ENCODE data around the gene RAB5IF. TPM values are rescaled to one million over a fixed set of nuclear protein-coding genes. Genes with fewer than 3 reads are reported as not detected.

Gene RAB5IF
- total and polyA plus RNA-seq, 5 donors = 60.2 to 74.3 (median 64.2) TPM

DNA sequence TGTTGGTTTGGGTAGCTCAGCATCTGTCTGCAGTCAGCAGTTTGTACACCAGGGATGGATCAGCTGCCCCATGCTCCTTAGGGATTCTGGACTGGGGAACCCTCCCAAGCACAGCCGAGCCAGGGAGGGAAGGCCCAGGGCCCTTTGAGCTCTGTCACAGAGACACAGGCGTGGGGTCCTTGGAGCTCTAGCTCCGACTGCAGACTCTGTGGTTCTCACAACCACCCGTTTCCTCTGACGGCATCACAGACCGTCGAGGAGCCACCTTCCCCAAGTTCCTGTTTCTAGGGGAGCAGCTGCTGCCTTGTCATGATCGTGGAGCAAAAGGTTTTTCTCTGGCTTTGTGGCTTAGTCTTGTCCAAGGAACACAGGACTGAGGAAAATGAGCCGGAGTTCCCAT, 40.4 kb downstream of the RAB5IF start, which contains the start of gene SLA2:
Gene SLA2, minus strand, starts transcription at position 199 of the 400 bp plus-strand sequence. CDS start 4,861 bp downstream, outside the sequence.
- DNase-seq (no peak), ATAC-seq (peak; percentile 17 to 29)
- no peaks in the 10 kb centered on the region for H3K27me3 ChIP-seq (ENCODE audit: control insufficient read depth, insufficient read depth)
- intact Hi-C loops (cut with DNase I) = no loop called here
- H3K4me3 ChIP-seq (ENCODE audit: low read length) = no peak within 1 kb of the TSS
- H3K9me3 ChIP-seq (ENCODE audit: control insufficient read depth, low read length) = no peaks in the 10 kb centered on the region
- 36% methylated on average over 9 of the region's 9 CpGs for WGBS
- peaks cover 1% of the 10 kb centered on the region for H3K4me1 ChIP-seq (ENCODE audit: control insufficient read depth, insufficient read depth, low read length)
- no peak within 1 kb of the TSS for H3K27ac ChIP-seq (ENCODE audit: low read length)

DNA sequence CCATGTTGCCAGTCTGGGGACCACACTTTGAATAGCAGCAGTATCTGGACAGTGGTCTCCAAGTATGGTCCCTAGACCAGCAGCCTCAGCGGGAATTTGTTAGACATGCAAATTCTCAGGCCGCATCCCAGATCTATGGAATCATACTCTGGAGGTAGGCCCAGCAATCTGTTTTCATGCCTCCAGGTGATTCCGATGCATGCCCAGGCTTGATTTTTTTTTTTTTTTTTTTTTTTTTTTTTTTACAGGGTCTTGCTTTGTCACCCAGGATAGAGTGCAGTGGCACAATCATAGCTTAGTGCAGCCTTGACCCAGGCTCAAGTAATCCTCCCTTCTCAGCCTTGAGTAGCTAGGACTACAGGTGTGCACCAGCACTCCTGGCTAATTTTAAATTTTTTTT, 41.1 kb downstream of the RAB5IF start:
- DNase-seq (no peak), ATAC-seq (no peak)
- no peak overlapping the region for H3K27ac ChIP-seq (ENCODE audit: low read length)
- no peaks in the 10 kb centered on the region for H3K9me3 ChIP-seq (ENCODE audit: control insufficient read depth, low read length)
- 91% methylated on average over 3 of the region's 3 CpGs for WGBS
- no peaks in the 10 kb centered on the region for H3K27me3 ChIP-seq (ENCODE audit: control insufficient read depth, insufficient read depth)
- no peak overlapping the region for H3K4me3 ChIP-seq (ENCODE audit: low read length)
- intact Hi-C loops (cut with DNase I) = no loop called here
- no peaks in the 10 kb centered on the region for H3K4me1 ChIP-seq (ENCODE audit: control insufficient read depth, insufficient read depth, low read length)

DNA sequence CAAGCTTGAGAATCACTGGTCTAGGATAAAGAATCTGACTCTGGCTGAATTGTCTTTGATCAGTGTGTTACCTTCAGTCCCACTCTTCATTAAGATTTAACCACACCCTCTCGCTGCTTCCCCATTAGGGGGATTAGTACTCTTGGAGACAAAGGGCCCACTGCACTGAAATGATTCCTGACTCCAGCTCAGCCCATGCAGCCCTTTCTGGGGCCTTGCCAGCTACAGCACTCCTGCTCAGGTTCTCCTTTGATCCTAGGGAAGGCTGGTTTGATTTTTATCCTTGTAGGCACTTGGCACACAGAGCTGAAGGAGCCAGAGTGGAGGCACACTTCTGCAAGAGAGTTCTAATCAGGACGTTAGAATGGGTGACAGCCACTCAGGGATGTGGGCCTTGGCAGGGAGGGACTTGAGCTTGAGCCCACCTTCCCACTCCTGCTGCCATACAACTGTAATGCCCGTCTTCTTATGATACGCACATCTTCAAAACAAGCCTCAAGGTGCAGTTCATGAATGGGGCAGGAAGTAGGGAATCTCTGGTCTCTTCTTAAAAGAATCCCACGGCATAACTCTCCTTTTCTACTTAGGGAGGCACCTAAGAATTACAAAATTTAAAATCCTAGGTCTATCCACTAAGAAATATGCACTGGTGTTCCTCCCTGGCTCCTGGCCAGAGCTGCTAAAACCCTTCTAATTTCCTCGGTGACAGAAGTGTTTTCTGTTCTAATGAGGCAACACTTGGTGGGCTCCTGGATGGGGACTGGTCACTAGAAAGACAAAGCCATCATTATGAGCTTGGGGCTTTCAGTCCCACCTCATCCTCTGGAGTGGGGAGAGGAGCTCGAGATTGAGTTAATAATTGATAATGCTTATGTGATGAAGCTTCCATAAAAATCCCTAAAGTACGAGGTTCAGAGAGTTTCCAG, 41.9 kb downstream of the RAB5IF start:
- intact Hi-C loops (cut with DNase I) = no loop called here
- Histone ChIP-seq H3K27me3 (ENCODE audit: control insufficient read depth, insufficient read depth) (no peaks in the 10 kb centered on the region), H3K4me3 (ENCODE audit: low read length) (no peak overlapping the region), H3K4me1 (ENCODE audit: control insufficient read depth, insufficient read depth, low read length) (no peaks in the 10 kb centered on the region), H3K27ac (ENCODE audit: low read length) (no peak overlapping the region), H3K9me3 (ENCODE audit: control insufficient read depth, low read length) (no peaks in the 10 kb centered on the region)
- WGBS = 68% methylated on average over 8 of the region's 8 CpGs
- DNase-seq = no peak
- ATAC-seq = no peak

DNA sequence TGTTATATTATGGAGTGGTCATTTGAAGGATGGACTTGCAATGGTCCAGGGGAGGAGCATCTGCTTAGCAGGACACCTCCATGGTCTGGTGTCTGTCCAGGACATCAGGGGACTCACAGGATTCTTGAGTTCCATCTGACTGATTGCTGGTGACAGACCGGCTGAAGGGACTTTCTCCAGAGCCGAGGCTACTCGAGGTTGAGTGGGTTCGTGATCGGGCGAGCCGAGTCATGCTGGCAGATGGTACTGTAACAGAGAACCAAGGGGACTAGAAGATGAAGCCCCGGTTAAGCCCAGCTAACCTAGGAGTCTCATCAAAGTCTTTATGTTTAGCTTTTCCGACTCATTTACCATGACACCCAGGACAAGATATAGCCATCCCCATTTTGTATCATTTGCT, 47.9 kb downstream of the RAB5IF start:
- DNase-seq (no peak), ATAC-seq (no peak)
- H3K27ac ChIP-seq (ENCODE audit: low read length) = no peak overlapping the region
- no peaks in the 10 kb centered on the region for H3K27me3 ChIP-seq (ENCODE audit: control insufficient read depth, insufficient read depth)
- intact Hi-C loops (cut with DNase I) = no loop called here
- no peaks in the 10 kb centered on the region for H3K4me1 ChIP-seq (ENCODE audit: control insufficient read depth, insufficient read depth, low read length)
- no peaks in the 10 kb centered on the region for H3K9me3 ChIP-seq (ENCODE audit: control insufficient read depth, low read length)
- H3K4me3 ChIP-seq (ENCODE audit: low read length) = no peak overlapping the region
- 94% methylated on average over 9 of the region's 9 CpGs for WGBS

DNA sequence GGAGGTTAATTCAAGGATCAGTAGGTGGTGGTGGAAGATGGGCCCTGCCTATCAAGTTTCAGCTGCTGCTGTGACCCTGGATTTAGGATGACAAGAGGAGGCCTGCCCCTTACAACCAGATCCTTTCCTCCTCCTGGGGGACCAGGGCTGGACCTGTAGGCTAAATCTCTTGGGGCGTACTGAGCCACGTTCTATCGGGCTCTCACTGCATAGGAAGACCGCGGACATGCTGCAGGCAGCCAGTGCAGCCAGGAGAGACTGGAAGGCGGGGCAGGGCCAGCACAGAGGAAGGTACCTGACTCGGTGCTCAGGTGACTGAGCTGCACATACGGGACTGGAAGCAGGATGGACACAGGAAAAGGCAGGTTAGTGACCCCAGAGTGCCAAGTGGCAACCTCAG, 48.9 kb downstream of the RAB5IF start:
- intact Hi-C loops (cut with DNase I) = no loop called here
- WGBS = 96% methylated on average over 8 of the region's 8 CpGs

DNA sequence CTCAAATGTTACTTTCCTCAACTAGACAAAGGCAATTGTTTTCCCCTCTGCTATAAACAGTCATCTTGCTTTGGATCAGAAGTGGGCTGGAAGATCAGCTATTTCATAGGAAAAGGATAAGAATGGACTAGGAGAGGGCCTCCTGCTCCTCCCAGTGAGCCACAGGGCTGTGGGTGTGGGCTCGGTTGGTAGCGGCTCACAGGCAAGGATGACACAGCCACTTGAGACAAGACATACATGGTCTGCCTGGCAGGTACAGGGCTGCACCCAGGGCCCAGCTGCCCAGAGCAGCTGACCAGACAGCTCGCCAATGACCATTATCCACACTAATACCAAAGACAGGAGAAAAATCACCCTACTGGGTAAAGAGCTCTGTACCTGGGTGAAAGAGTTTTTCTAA, 49.4 kb downstream of the RAB5IF start:
- WGBS = 87% methylated on average over 3 of the region's 3 CpGs

More for the DNA sequence above, 48.9 kb downstream of the RAB5IF start:
- DNase-seq (no peak), ATAC-seq (no peak)
- no peak overlapping the region for H3K4me3 ChIP-seq (ENCODE audit: low read length)
- no peaks in the 10 kb centered on the region for H3K27me3 ChIP-seq (ENCODE audit: control insufficient read depth, insufficient read depth)
- no peaks in the 10 kb centered on the region for H3K4me1 ChIP-seq (ENCODE audit: control insufficient read depth, insufficient read depth, low read length)
- no peak overlapping the region for H3K27ac ChIP-seq (ENCODE audit: low read length)
- H3K9me3 ChIP-seq (ENCODE audit: control insufficient read depth, low read length) = no peaks in the 10 kb centered on the region

DNA sequence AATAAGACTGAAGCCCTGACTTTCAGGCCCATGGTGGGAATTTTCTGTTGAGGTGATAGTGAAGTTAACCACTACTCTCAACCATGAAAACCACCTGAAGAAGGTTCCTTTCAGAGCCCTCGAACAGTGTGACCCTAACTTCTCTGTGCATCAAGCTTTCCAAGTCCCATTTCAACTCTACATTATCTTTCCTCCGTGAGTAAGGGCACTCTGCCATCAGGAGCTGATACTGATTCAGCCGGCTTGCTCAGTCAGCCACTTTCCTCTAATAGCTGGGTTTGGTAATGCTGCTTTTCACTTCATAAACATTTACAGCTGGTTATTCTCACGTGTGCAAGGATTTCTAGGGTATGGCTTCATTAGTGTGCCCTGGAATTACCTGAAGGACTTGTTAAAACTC, 51.2 kb downstream of the RAB5IF start:
- WGBS = 59% methylated on average over 4 of the region's 4 CpGs
- ATAC-seq = no peak
- H3K9me3 ChIP-seq (ENCODE audit: control insufficient read depth, low read length) = no peaks in the 10 kb centered on the region

More for the DNA sequence above, 49.4 kb downstream of the RAB5IF start:
- H3K9me3 ChIP-seq (ENCODE audit: control insufficient read depth, low read length) = no peaks in the 10 kb centered on the region
- H3K4me1 ChIP-seq (ENCODE audit: control insufficient read depth, insufficient read depth, low read length) = no peaks in the 10 kb centered on the region
- H3K27ac ChIP-seq (ENCODE audit: low read length) = no peak overlapping the region
- no peak overlapping the region for H3K4me3 ChIP-seq (ENCODE audit: low read length)
- DNase-seq (no peak), ATAC-seq (no peak)
- intact Hi-C loops (cut with DNase I) = no loop called here
- H3K27me3 ChIP-seq (ENCODE audit: control insufficient read depth, insufficient read depth) = no peaks in the 10 kb centered on the region

DNA sequence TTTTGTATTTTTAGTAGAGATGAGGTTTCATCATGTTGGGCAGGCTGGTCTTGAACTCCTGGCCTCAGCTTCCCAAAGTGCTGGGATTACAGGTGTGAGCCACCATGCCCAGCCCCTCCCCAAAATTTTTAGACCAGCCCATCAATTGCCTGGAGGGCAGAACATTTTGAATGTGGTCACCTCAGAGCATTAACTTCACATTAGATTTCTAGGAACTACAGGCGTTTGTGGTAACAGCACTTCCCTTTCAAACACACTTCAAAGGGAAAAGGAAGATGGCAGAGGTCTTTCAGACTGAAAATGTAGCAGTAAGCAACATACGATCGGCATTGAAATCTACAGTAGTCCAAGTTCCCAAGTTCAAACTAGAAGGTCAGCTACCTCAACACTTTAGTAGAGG, 52.7 kb downstream of the RAB5IF start:
- DNase-seq (no peak), ATAC-seq (no peak)
- 78% methylated on average over 3 of the region's 3 CpGs for WGBS
- Histone ChIP-seq H3K4me3 (ENCODE audit: low read length) (no peak overlapping the region), H3K4me1 (ENCODE audit: control insufficient read depth, insufficient read depth, low read length) (no peaks in the 10 kb centered on the region), H3K27me3 (ENCODE audit: control insufficient read depth, insufficient read depth) (no peaks in the 10 kb centered on the region), H3K27ac (ENCODE audit: low read length) (no peak overlapping the region), H3K9me3 (ENCODE audit: control insufficient read depth, low read length) (no peaks in the 10 kb centered on the region)
- intact Hi-C loops (cut with DNase I) = no loop called here

More for the DNA sequence above, 51.2 kb downstream of the RAB5IF start:
- no peaks in the 10 kb centered on the region for H3K27me3 ChIP-seq (ENCODE audit: control insufficient read depth, insufficient read depth)
- no peaks in the 10 kb centered on the region for H3K4me1 ChIP-seq (ENCODE audit: control insufficient read depth, insufficient read depth, low read length)
- no peak overlapping the region for H3K27ac ChIP-seq (ENCODE audit: low read length)
- DNase-seq = no peak
- intact Hi-C loops (cut with DNase I) = no loop called here
- H3K4me3 ChIP-seq (ENCODE audit: low read length) = no peak overlapping the region

Other genes starting within 250 kb of the RAB5IF start
- gene MYL9, start 64.3 kb upstream of the RAB5IF start, total RNA-seq = 1,000 to 10,000 TPM; 1,717 to 2,567 (median 2,144) TPM
- gene MYL9, start 64.3 kb upstream of the RAB5IF start, polyA plus RNA-seq = 1,393 TPM
- gene TGIF2, start 32.2 kb upstream of the RAB5IF start, total RNA-seq = 10 to 100 TPM in 2 of 4 donors, 1 to 10 TPM in 2; 9.9 to 13.4 (median 10.1) TPM
- 4.9 TPM for gene TGIF2, start 32.2 kb upstream of the RAB5IF start, polyA plus RNA-seq
- under 1 TPM; 0.28 to 0.70 (median 0.61) TPM for gene SLA2, start 40.4 kb downstream of the RAB5IF start, total RNA-seq
- gene SLA2, start 40.4 kb downstream of the RAB5IF start, polyA plus RNA-seq = 0.20 TPM
- 10 to 100 TPM; 28.0 to 40.7 (median 34.7) TPM for gene NDRG3, start 140.3 kb downstream of the RAB5IF start, total RNA-seq
- gene NDRG3, start 140.3 kb downstream of the RAB5IF start, polyA plus RNA-seq = 25.5 TPM
- 1 to 10 TPM; 4.9 to 7.5 (median 5.7) TPM for gene DSN1, start 168.0 kb downstream of the RAB5IF start, total RNA-seq
- gene DSN1, start 168.0 kb downstream of the RAB5IF start, polyA plus RNA-seq = 5.0 TPM